Spleen (tissue), 11 donors: ENCODE results near the gene PHC2. TPM values are rescaled to one million over a fixed set of nuclear protein-coding genes. Genes with fewer than 3 reads are reported as not detected.

ENCODE experiments used
- DNase-seq: peaks from one replicate; pipeline ENCODE4 v3.0.0-alpha.2; 2020
- H3K27ac ChIP-seq, 8 donors: fragments of 200-600 bp; sonication (generic) in 7 of 8; 1 replicate in 4 of 8; 2 replicates in 4 of 8; pipeline versions ENCODE4 v1.5.0 to v1.8.0; 2016 to 2021; ENCODE audit warnings: inconsistent platforms in 4 of 8, mild to moderate bottlenecking in 4 of 8, moderate library complexity in 1 of 8
- H3K27me3 ChIP-seq, 7 donors: fragments of 200-600 bp; sonication (generic) in 6 of 7; replicated peaks in 1 of 7; 1 replicate in 4 of 7; 2 replicates in 3 of 7; pipeline versions ENCODE4 v1.5.0 to v1.8.0; 2016 to 2021; ENCODE audit warnings: inconsistent platforms in 3 of 7, mild to moderate bottlenecking in 1 of 7
- H3K36me3 ChIP-seq, 6 donors: fragments of 200-600 bp; sonication (generic) in 5 of 6; 1 replicate in 4 of 6; 2 replicates in 2 of 6; pipeline versions ENCODE4 v1.5.0 to v1.8.0; 2016 to 2021; ENCODE audit warnings: inconsistent platforms in 2 of 6
- H3K4me1 ChIP-seq, 6 donors: fragments of 200-600 bp; sonication (generic) in 5 of 6; 1 replicate in 3 of 6; 2 replicates in 3 of 6; pipeline versions ENCODE4 v1.5.0 to v1.8.0; 2016 to 2021; ENCODE audit warnings: inconsistent platforms in 3 of 6
- H3K4me3 ChIP-seq, 8 donors: fragments of 200-600 bp; sonication (generic) in 7 of 8; 1 replicate in 4 of 8; 2 replicates in 4 of 8; pipeline versions ENCODE4 v1.5.0 to v1.8.0; 2016 to 2021; ENCODE audit warnings: inconsistent platforms in 4 of 8, mild to moderate bottlenecking in 4 of 8, moderate library complexity in 2 of 8
- H3K9me3 ChIP-seq, 8 donors: fragments of 200-600 bp; sonication (generic) in 7 of 8; 1 replicate in 4 of 8; 2 replicates in 4 of 8; pipeline versions ENCODE4 v1.5.0 to v1.8.0; 2016 to 2021; ENCODE audit warnings: inconsistent platforms in 4 of 8
- CTCF ChIP-seq, 11 experiments: fragments of 200-600 bp in 7 of 11; fragments of 450-650 bp in 4 of 11; sonication (generic) in 4 of 11; IDR thresholded peaks in 8 of 11; conservative IDR thresholded peaks in 3 of 11; 1 replicate in 7 of 11; 2 replicates in 4 of 11; pipeline versions ENCODE4 v1.4.0 to v1.8.0; 2016 to 2021; ENCODE audit warnings: antibody characterized with exemption in 11 of 11, inconsistent platforms in 4 of 11, mild to moderate bottlenecking in 1 of 11
- POLR2A ChIP-seq, 3 donors: fragments of 450-650 bp; IDR thresholded peaks; one replicate each; pipeline ENCODE4 v1.5.1; 2017; ENCODE audit warnings: antibody characterized with exemption in 3 of 3, mild to moderate bottlenecking in 1 of 3
- POLR2AphosphoS5 ChIP-seq, 3 donors: sonication (generic); formaldehyde crosslinking; IDR thresholded peaks; one replicate each; pipeline ENCODE4 v1.5.1; 2017; ENCODE audit warnings: antibody characterized with exemption in 3 of 3
- WGBS, 5 donors: extraction: QIAGEN DNeasy Blood & Tissue Kit in 3 of 5; methylation state at CpG; one replicate each; pipeline versions ENCODE4 v1.1.5 to v1.1.7; 2013 to 2018; 5-methylcytosine and 5-hydroxymethylcytosine counted together
- intact Hi-C: fragments of 100-400 bp; cut with DNase I; formaldehyde crosslinking; loops from one replicate; pipeline ENCODE4 v1.15.0; 2023; ENCODE audit warnings: low total_unique reads
- polyA plus RNA-seq, 3 donors: library from polyadenylated mRNA; stranded (reverse); fragments of 200-250 nt; gene quantifications; one replicate each; pipeline ENCODE4 v1.2.1, GENCODE V29; 2013
- total RNA-seq, 7 donors: library from RNA; depleted of rRNA in 3 of 7; stranded (reverse); fragments of >200 nt in 3 of 7; fragmentation: NEBNext Ultra II Directional in 4 of 7; extraction: Animal tissue kit (Norgen Biotek cat#: 25700) in 4 of 7; gene quantifications; one replicate each; pipeline versions ENCODE4 v1.1.0 to v1.2.1, GENCODE V29; 2016 to 2021
- donor health status: healthy with polysubstance abuse.
- donor health status: DM: no; HTN: no; CAD: no; lungs with moderate emphysema.
- donor health status: DM: no; HTN: no; CAD: no.
- donor health status: Bipolar disorder and iron deficiency.
- donor health status: healthy.
- donor health status: DM: no; HTN: no; CAD: no.
- donor health status: DM: yes; HTN: yes; CAD: no.

PHC2 gene
- total and polyA plus RNA-seq, 10 donors: 51.1 to 272 (median 136) TPM

GRCh38 chr1:33341190-33341589 lies 89.7 kb downstream of the PHC2 start:
- H3K4me1 ChIP-seq: peaks cover 58 to 100% (median 92%) of the 10 kb centered on the region in 6 donors
- no peak for DNase-seq
- 73 to 90% (median 88%) methylated on average over 6 of the region's 6 CpGs for WGBS, 5 donors

GRCh38 chr1:33339413-33339812 lies 91.5 kb downstream of the PHC2 start:
- DNase-seq: no peak
- intact Hi-C loops: no loop called here
- H3K4me1 ChIP-seq: peaks cover 60 to 100% (median 95%) of the 10 kb centered on the region in 6 donors

More at GRCh38 chr1:33341190-33341589, 89.7 kb downstream of the PHC2 start:
- intact Hi-C loops: no loop called here
- H3K27ac ChIP-seq: peak overlapping the region in 7 of 8 donors; percentile 82 to 99 (median 98)
- peaks cover 0 to 70% (median 4%) of the 10 kb centered on the region in 6 donors for H3K36me3 ChIP-seq
- TF ChIP-seq POLR2A (IDR thresholded peaks at IDR 0.05) (no peak), POLR2AphosphoS5 (IDR thresholded peaks at IDR 0.05) (peak in 1 of 3 donors; percentile 42)
- H3K4me3 ChIP-seq: peak overlapping the region in 1 of 8 donors; percentile 42
- H3K9me3 ChIP-seq: no peaks in the 10 kb centered on the region
- no peaks in the 10 kb centered on the region for H3K27me3 ChIP-seq

GRCh38 chr1:33338440-33339211 lies 92.3 kb downstream of the PHC2 start:
- H3K4me1 ChIP-seq: peaks cover 68 to 100% (median 95%) of the 10 kb centered on the region in 6 donors
- peak; percentile 80 for DNase-seq
- peak in 1 of 11 experiments; percentile 7 for TF ChIP-seq CTCF (IDR thresholded peaks at IDR 0.05 in 8 of 11, conservative IDR thresholded peaks at IDR 0.05 in 3 of 11)
- TF ChIP-seq POLR2A (IDR thresholded peaks at IDR 0.05): peak in 2 of 3 donors; percentile 21 to 51
- TF ChIP-seq POLR2AphosphoS5 (IDR thresholded peaks at IDR 0.05): peak; percentile 11 to 92 (median 35)
- intact Hi-C loops: no loop called here
- peak overlapping the region; percentile 67 to 99 (median 94) for H3K27ac ChIP-seq
- WGBS, 5 donors: 53 to 66% (median 60%) methylated on average over 14 of the region's 14 CpGs
- H3K4me3 ChIP-seq: peak overlapping the region in 3 of 8 donors; percentile 1 to 52 (median 11)
- H3K9me3 ChIP-seq: no peaks in the 10 kb centered on the region
- no peaks in the 10 kb centered on the region for H3K27me3 ChIP-seq
- peaks cover 0 to 68% (median 9%) of the 10 kb centered on the region in 6 donors for H3K36me3 ChIP-seq

More at GRCh38 chr1:33339413-33339812, 91.5 kb downstream of the PHC2 start:
- 42 to 82% (median 61%) methylated on average over 2 of the region's 2 CpGs for WGBS, 5 donors
- no peaks in the 10 kb centered on the region for H3K27me3 ChIP-seq
- H3K4me3 ChIP-seq: peak overlapping the region in 1 of 8 donors; percentile 52
- peak overlapping the region; percentile 67 to 99 (median 94) for H3K27ac ChIP-seq
- TF ChIP-seq POLR2AphosphoS5 (IDR thresholded peaks at IDR 0.05): peak in 2 of 3 donors; percentile 4 to 37
- TF ChIP-seq CTCF (IDR thresholded peaks at IDR 0.05 in 8 of 11, conservative IDR thresholded peaks at IDR 0.05 in 3 of 11): peak in 1 of 11 experiments; percentile 13
- no peak for TF ChIP-seq POLR2A (IDR thresholded peaks at IDR 0.05)
- no peaks in the 10 kb centered on the region for H3K9me3 ChIP-seq
- peaks cover 0 to 68% (median 6%) of the 10 kb centered on the region in 6 donors for H3K36me3 ChIP-seq

GRCh38 chr1:33338048-33338439 lies 92.9 kb downstream of the PHC2 start:
- WGBS, 5 donors: 53 to 63% (median 59%) methylated on average over 1 of the region's 1 CpG
- H3K27ac ChIP-seq: peak overlapping the region; percentile 29 to 99 (median 94)
- DNase-seq: no peak
- peak overlapping the region in 2 of 8 donors; percentile 1 to 52 for H3K4me3 ChIP-seq
- no peaks in the 10 kb centered on the region for H3K9me3 ChIP-seq
- intact Hi-C loops: no loop called here
- peaks cover 65 to 100% (median 95%) of the 10 kb centered on the region in 6 donors for H3K4me1 ChIP-seq
- H3K36me3 ChIP-seq: peaks cover 0 to 68% (median 11%) of the 10 kb centered on the region in 6 donors
- TF ChIP-seq POLR2AphosphoS5 (IDR thresholded peaks at IDR 0.05): no peak
- no peaks in the 10 kb centered on the region for H3K27me3 ChIP-seq

- intact Hi-C loops: no loop called here
- WGBS, 5 donors: 77 to 96% (median 92%) methylated on average over 6 of the region's 6 CpGs
- peak overlapping the region in 1 of 8 donors; percentile 52 for H3K4me3 ChIP-seq
- peak; percentile 8 for DNase-seq
- TF ChIP-seq CTCF (IDR thresholded peaks at IDR 0.05 in 8 of 11, conservative IDR thresholded peaks at IDR 0.05 in 3 of 11) (no peak), POLR2AphosphoS5 (IDR thresholded peaks at IDR 0.05) (no peak), POLR2A (IDR thresholded peaks at IDR 0.05) (no peak)
- no peaks in the 10 kb centered on the region for H3K9me3 ChIP-seq
- H3K27me3 ChIP-seq: no peaks in the 10 kb centered on the region
- H3K4me1 ChIP-seq: peaks cover 59 to 100% (median 95%) of the 10 kb centered on the region in 6 donors
- H3K27ac ChIP-seq: peak overlapping the region; percentile 29 to 99 (median 94)
- peaks cover 0 to 68% (median 13%) of the 10 kb centered on the region in 6 donors for H3K36me3 ChIP-seq
Measured at GRCh38 chr1:33337441-33337840, 93.5 kb downstream of the PHC2 start.
